ENCODE measurements around the gene TSHB.
A peak's percentile ranks its signal among the peaks of the same experiment; 100 is the strongest.
"Not testable (repeated sequence)": the region's sequence is repeated elsewhere in the genome, so short reads cannot be mapped to it uniquely, and the experiment has no call there.

The TSHB gene

GRCh38 chr1:115029526-115029925, at the start of gene TSHB:
TSHB (plus strand) TSS chr1:115029826; CDS start chr1:115033363, 3,537 bp downstream.
- no peak for DNase-seq (ENCODE audit: low spot score)

GRCh38 chr1:114982251-114982650, 47.4 kb upstream of the TSHB start:
- no peak for DNase-seq (ENCODE audit: low spot score)

- no peak for DNase-seq (ENCODE audit: low spot score)
Measured at GRCh38 chr1:114986286-114986685, 43.3 kb upstream of the TSHB start.

- DNase-seq (ENCODE audit: low spot score): no peak
Measured at GRCh38 chr1:114988095-114988494, 41.5 kb upstream of the TSHB start.

- no peak for DNase-seq (ENCODE audit: low spot score)
Measured at GRCh38 chr1:114997510-114998289, 31.9 kb upstream of the TSHB start.

GRCh38 chr1:115006191-115006590, 23.4 kb upstream of the TSHB start:
- DNase-seq (ENCODE audit: low spot score): no peak

- no peak for DNase-seq (ENCODE audit: low spot score)
Measured at GRCh38 chr1:115012006-115012405, 17.6 kb upstream of the TSHB start.

GRCh38 chr1:115012434-115012833, 17.2 kb upstream of the TSHB start:
- DNase-seq (ENCODE audit: low spot score): no peak

- DNase-seq (ENCODE audit: low spot score): no peak
Measured at GRCh38 chr1:115013792-115014191, 15.8 kb upstream of the TSHB start.

- not testable (repeated sequence) for DNase-seq (ENCODE audit: low spot score)
Measured at GRCh38 chr1:115019549-115019948, 10.1 kb upstream of the TSHB start.

GRCh38 chr1:115021145-115021544, 8.5 kb upstream of the TSHB start:
- no peak for DNase-seq (ENCODE audit: low spot score)

- no peak for DNase-seq (ENCODE audit: low spot score)
Measured at GRCh38 chr1:115023593-115023992, 6.0 kb upstream of the TSHB start.

- DNase-seq (ENCODE audit: low spot score): no peak
Measured at GRCh38 chr1:115031595-115031994, 2.0 kb downstream of the TSHB start.

- no peak for DNase-seq (ENCODE audit: low spot score)
Measured at GRCh38 chr1:115035652-115036051, 6.0 kb downstream of the TSHB start.

GRCh38 chr1:115036814-115037507, 7.3 kb downstream of the TSHB start:
- DNase-seq (ENCODE audit: low spot score): no peak

- DNase-seq (ENCODE audit: low spot score): no peak
Measured at GRCh38 chr1:115040501-115040900, 10.9 kb downstream of the TSHB start.

GRCh38 chr1:115041654-115042053, 12.0 kb downstream of the TSHB start:
- DNase-seq (ENCODE audit: low spot score): peak; percentile 10

- no peak for DNase-seq (ENCODE audit: low spot score)
Measured at GRCh38 chr1:115046751-115047150, 17.1 kb downstream of the TSHB start.

GRCh38 chr1:115051850-115052249, 22.2 kb downstream of the TSHB start:
- no peak for DNase-seq (ENCODE audit: low spot score)

GRCh38 chr1:115052454-115053083, 22.9 kb downstream of the TSHB start:
- peak; percentile 73 for DNase-seq (ENCODE audit: low spot score)

- no peak for DNase-seq (ENCODE audit: low spot score)
Measured at GRCh38 chr1:115056395-115056798, 26.8 kb downstream of the TSHB start.

GRCh38 chr1:115057661-115058254, 28.1 kb downstream of the TSHB start:
- no peak for DNase-seq (ENCODE audit: low spot score)

- no peak for DNase-seq (ENCODE audit: low spot score)
Measured at GRCh38 chr1:115059316-115059715, 29.7 kb downstream of the TSHB start.

All from LoVo (cell line).